B cell (primary cell): ENCODE results near the gene ACTR6.

ENCODE experiments used
- CTCF ChIP-seq: fragments of 200-600 bp; IDR thresholded peaks from one replicate; pipeline ENCODE4 v1.8.0; 2022; ENCODE audit warnings: antibody characterized with exemption, mild to moderate bottlenecking
- EZH2 ChIP-seq: IDR thresholded peaks from 2 replicates; pipeline ENCODE4 v1.6.1; 2012; ENCODE audit warnings: borderline replicate concordance, low read depth, mild to moderate bottlenecking, moderate library complexity, low read length; ENCODE audit not compliant: insufficient read depth, poor library complexity, severe bottlenecking

- TF ChIP-seq CTCF (no peak), EZH2 (no peak)
Measured at GRCh38 chr12:100267603-100268281, 67.1 kb downstream of the ACTR6 start.
